HL-60/S4 treated with phorbol 12-myristate 13-acetate at 8.2 ng/mL for 4 days and 3 days (cell line): ENCODE measurements around the gene GFRA1.
"Not testable (repeated sequence)": the region's sequence is repeated elsewhere in the genome, so short reads cannot be mapped to it uniquely, and the experiment has no call there.

Experiments used
- in situ Hi-C: fragments of 300-500 bp; cut with MboI; formaldehyde crosslinking; loops from 2 replicates; pipeline ENCODE4 v1.15.0; 2022; ENCODE audit warnings: low sequenced_read_pairs

The GFRA1 gene

GRCh38 chr10:116045366-116046356, 227.3 kb downstream of the GFRA1 start:
- in situ Hi-C loops: no loop called here

GRCh38 chr10:116044801-116045248, 228.2 kb downstream of the GFRA1 start:
- in situ Hi-C loops: no loop called here

GRCh38 chr10:116043861-116044260, 229.1 kb downstream of the GFRA1 start:
- in situ Hi-C loops: no loop called here

- in situ Hi-C loops: no loop called here
Measured at GRCh38 chr10:116043304-116043703, 229.7 kb downstream of the GFRA1 start.

DNA sequence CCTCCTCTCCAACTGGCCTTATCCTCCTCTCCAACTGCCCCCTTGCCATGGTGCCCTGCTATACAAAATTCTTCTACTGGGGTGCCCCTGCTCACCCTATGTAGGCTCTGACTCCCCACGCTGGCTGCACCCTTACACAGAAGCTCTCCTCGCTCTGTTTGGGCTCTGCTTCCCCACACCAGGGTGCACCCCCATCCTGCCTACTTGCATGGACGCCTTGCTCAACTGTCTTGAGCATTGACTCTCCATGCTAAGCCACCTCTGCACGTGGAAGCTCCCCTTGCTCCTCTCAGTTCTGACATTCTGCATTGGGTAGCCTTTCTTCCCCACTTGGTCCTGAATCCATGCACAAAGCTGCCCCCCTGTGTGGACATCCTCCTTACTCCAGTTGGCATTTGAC, 231.1 kb downstream of the GFRA1 start:
- in situ Hi-C loops: no loop called here

GRCh38 chr10:116039612-116040011, 233.4 kb downstream of the GFRA1 start:
- in situ Hi-C loops: no loop called here

DNA sequence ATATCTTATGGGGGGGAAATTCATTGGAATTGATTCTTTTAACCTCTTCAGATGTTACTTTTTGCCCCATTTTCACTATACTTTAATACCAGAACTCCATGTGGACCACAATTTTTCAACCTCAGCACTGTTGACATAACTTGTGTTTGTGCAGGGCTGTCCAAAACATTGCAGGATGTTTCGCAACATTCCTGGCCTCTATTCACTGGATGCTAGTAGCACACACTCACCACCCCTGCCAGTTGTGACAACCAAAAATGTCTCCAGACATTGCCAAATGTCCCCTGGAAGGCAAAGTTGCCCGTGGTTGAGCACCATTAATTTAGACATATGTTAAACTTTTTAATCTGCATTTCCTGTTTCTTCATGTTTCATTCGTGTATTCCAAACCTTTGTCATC, 234.7 kb downstream of the GFRA1 start:
- in situ Hi-C loops: no loop called here

GRCh38 chr10:116035406-116035805, 237.6 kb downstream of the GFRA1 start:
- in situ Hi-C loops: not testable (repeated sequence)

GRCh38 chr10:116030576-116030975, 242.4 kb downstream of the GFRA1 start:
- in situ Hi-C loops: no loop called here

DNA sequence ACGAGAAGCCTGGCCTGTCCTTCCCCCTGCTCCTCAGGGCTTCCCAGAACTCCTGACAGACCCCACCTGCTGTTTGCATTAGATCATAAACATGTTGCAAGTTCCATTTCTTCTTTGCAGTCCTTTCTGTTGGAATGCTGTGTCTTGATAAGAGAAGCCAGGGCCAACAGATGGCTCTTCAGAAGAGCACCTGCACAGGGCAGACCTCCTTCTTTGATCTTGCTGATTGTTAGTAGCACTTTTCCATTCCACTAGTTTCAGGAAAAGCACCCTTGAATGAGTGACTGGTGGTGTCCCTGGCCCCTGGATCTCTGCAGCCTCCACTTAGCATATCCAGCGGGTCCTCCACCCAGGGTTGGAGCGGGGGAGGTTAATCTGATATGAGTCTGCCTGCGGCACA, 243.2 kb downstream of the GFRA1 start:
- in situ Hi-C loops: no loop called here

- in situ Hi-C loops: no loop called here
Measured at GRCh38 chr10:116027355-116027754, 245.7 kb downstream of the GFRA1 start.

GRCh38 chr10:116026725-116027124, 246.3 kb downstream of the GFRA1 start:
- in situ Hi-C loops: no loop called here

- in situ Hi-C loops: no loop called here
Measured at GRCh38 chr10:116026315-116026714, 246.7 kb downstream of the GFRA1 start.

DNA sequence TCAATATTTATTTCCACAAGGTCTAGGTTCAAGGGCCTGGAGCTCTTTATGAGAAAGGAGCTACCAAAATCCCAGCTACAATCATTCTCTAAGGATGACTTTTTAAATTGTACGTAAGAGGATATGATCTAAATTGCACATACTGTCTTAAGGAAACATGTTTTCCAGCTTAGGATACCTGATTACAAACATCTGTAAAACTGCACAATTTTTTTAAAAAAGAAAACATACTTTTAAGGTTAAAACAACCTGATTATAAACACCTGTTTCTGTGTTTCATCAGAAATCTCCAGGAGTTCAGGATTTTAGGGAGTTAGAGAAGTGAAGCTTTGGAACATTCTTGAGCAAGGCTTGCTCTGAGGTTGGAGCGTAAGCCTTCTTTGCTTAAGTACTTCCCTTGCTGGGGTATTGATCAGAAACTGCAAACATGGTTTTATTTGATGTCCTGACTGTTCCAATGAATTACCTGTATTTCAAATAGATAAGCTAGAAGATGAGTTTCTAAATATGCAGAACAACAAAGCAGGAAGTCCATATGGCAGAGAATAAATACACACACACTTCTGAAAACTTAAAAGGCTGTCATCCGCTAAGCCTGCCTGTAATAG, 248.6 kb downstream of the GFRA1 start:
- in situ Hi-C loops: no loop called here

DNA sequence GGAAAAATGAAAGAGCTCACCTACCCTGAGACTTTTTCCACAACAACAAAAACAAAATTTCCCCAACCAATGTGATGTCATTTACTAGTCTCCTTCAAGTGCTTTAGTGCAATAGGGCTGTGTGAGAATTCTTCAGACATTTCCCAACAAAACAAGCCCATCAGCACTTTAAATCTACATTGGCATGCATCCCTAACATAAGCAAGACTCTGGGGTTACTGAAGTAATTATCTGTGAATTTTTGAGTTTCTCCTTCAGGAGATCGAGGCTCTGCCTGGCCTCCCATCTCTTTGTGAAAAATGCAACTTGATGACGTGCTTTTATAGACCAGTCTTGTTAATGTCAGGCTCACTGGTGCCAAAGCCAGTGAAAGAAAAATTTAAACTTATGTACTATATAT, 255.6 kb downstream of the GFRA1 start:
- in situ Hi-C loops: no loop called here

DNA sequence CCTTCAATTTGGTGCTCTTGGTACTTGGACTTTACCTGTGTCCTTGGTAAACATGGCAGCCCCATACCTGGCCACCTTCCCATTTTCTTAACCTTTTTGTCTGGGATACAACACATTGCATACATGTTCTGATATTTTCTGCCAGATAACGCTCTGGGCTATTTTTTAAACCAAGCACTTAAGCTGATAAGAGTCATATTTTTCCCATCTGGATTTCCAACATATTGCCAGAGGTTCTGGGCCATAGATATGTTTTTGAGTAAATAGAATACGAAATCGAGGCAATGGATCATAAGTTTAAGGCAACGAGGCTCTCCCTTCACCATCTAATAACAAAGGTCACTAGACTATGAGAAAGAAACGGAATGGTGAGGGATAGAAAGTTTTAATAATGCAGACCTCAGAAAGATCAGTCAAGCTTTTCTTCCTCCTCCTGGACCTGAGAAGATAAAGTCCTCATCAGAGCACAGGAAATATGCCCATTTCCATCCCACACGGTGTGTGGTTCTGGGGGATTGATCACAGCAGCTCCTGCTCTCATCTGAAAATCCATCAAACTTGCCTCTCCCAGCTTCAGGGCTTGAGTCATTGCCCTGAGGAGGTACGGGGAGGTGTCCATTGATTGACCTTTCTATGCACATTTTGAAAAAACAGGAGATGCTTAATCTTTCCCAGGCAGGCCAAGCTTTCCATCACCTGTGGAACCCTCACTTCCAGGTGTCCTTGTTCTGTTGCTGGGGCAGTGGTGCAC, 257.2 kb downstream of the GFRA1 start:
- in situ Hi-C loops: no loop called here

DNA sequence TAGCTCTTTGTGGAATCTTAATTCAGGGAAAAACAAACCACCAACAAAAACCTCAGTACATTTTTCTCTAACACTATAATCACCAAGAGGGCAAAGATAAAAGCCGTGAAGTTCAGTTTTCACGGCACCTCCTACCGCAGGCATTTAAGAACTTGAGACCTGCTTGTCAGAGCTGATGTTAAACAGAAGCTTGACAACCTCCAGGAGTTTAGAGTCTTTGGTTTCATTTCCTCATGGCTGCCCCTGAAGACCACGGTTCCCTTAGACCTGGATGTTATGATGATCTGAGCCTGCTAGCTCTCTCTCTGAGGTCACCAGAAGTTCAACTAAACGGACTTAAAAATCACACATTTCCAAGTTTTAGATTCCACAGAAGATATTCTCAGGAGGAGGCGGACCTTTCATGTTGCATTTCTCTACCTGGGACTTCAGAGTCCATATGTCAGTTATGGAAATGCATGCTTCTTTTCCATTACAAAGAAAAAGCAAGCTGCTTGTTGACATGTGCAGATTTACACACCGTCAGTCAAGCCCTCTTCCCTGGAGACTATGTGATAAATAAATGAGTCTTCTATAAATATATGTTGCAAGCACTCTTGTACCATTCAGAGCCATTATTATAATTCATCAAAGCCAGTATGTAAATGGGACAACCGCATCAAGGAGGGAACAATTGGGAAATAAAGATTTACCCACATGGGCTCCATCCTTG, 258.0 kb downstream of the GFRA1 start:
- in situ Hi-C loops: no loop called here

DNA sequence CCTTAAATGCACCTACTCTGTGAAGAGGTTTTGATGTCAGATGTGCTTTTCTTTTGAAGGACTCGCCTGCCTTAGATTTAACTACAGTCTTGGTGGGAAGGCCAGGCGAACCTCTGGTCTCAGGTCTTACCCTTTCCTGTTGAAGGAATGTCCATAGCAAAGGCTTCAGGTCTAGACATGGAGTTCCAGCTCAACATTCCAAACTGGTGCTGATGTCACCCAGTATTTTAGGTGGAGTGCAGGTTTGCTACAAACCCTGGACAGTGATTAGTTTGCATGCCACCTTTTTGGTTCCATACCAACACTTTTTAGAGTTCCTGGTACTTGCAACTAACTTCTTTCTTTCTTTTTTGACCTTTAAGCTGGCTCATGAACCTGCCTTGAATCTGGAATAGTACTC, 258.7 kb downstream of the GFRA1 start:
- in situ Hi-C loops: no loop called here

- in situ Hi-C loops: no loop called here
Measured at GRCh38 chr10:116011929-116012328, 261.1 kb downstream of the GFRA1 start.

GRCh38 chr10:116007256-116007891, 265.6 kb downstream of the GFRA1 start:
- in situ Hi-C loops: no loop called here
